Omental fat pad (tissue), 4 donors: ENCODE data around the gene GBX2. TPM values are rescaled to one million over a fixed set of nuclear protein-coding genes. Genes with fewer than 3 reads are reported as not detected.

Source experiments
- ATAC-seq: fragments of 150-250 bp; one replicate; pipeline ENCODE4 v1.9.1; 2016; ENCODE audit warnings: mild to moderate bottlenecking, moderate library complexity; ENCODE audit not compliant: low FRiP score
- DNase-seq: peaks from one replicate; pipeline ENCODE4 v3.0.0-alpha.2; 2019; ENCODE audit warnings: low spot score
- CTCF ChIP-seq, 3 donors: fragments of 450-650 bp; IDR thresholded peaks; one replicate each; pipeline ENCODE4 v1.5.1; 2016 to 2017; ENCODE audit warnings: antibody characterized with exemption in 3 of 3, mild to moderate bottlenecking in 3 of 3, moderate library complexity in 2 of 3
- small RNA-seq: library from RNA; depleted of rRNA; stranded (forward); fragments of <200 nt; gene quantifications from one replicate; pipeline ENCODE3, GENCODE V24; 2016
- total RNA-seq, 4 donors: library from RNA; depleted of rRNA; stranded (reverse); fragments of >200 nt; gene quantifications; one replicate each; pipeline ENCODE4 v1.1.0, GENCODE V29; 2016

GBX2 gene
- total RNA-seq, 4 donors from 2014 or later: not detected

- DNase-seq: no peak
- no peak for TF ChIP-seq CTCF (IDR thresholded peaks at IDR 0.05)
- ATAC-seq: no peak
Measured at GRCh38 chr2:236119476-236119875, 48.7 kb downstream of the GBX2 start.

GRCh38 chr2:236119003-236119402, 49.2 kb downstream of the GBX2 start:
- TF ChIP-seq CTCF (IDR thresholded peaks at IDR 0.05): no peak
- ATAC-seq (no peak), DNase-seq (no peak)

- DNase-seq: no peak
- TF ChIP-seq CTCF (IDR thresholded peaks at IDR 0.05): no peak
- no peak for ATAC-seq
Measured at GRCh38 chr2:236117861-236118269, 50.3 kb downstream of the GBX2 start.

- ATAC-seq (no peak), DNase-seq (no peak)
- no peak for TF ChIP-seq CTCF (IDR thresholded peaks at IDR 0.05)
Measured at GRCh38 chr2:236117401-236117800, 50.8 kb downstream of the GBX2 start.

Small RNA genes lying within 50 kb of the gene (small RNA-seq; reads per million reads assigned to genes)
- gene RF00019 (not detected), gene RNU1-31P (not detected)

Other genes starting within 250 kb of the GBX2 start
- not detected for gene ASB18, start 96.0 kb upstream of the GBX2 start, total RNA-seq